ENCODE measurements around the gene SLC4A3.
A peak's percentile ranks its signal among the peaks of the same experiment; 100 is the strongest.

The SLC4A3 gene

GRCh38 chr2:219631904-219632759, 4.7 kb downstream of the SLC4A3 start:
- DNase-seq (ENCODE audit: insufficient read length, low spot score) (no peak), FAIRE-seq (no peak)

GRCh38 chr2:219632760-219633105, 5.3 kb downstream of the SLC4A3 start:
- DNase-seq (ENCODE audit: insufficient read length, low spot score) (no peak), FAIRE-seq (no peak)

- DNase-seq (ENCODE audit: insufficient read length, low spot score): no peak
- no peak for FAIRE-seq
Measured at GRCh38 chr2:219633276-219634065, 6.0 kb downstream of the SLC4A3 start.

- DNase-seq (ENCODE audit: insufficient read length, low spot score) (no peak), FAIRE-seq (no peak)
Measured at GRCh38 chr2:219634171-219634940, 6.9 kb downstream of the SLC4A3 start.

- FAIRE-seq (no peak), DNase-seq (ENCODE audit: insufficient read length, low spot score) (no peak)
Measured at GRCh38 chr2:219634951-219635751, 7.7 kb downstream of the SLC4A3 start.

GRCh38 chr2:219636144-219636915, 8.9 kb downstream of the SLC4A3 start:
- DNase-seq (ENCODE audit: insufficient read length, low spot score): no peak

GRCh38 chr2:219636941-219637841, 9.8 kb downstream of the SLC4A3 start:
- DNase-seq (ENCODE audit: insufficient read length, low spot score) (no peak), FAIRE-seq (peak; percentile 95)

More at GRCh38 chr2:219636144-219636915, 8.9 kb downstream of the SLC4A3 start:
- no peak for FAIRE-seq

GRCh38 chr2:219637842-219638185, 10.4 kb downstream of the SLC4A3 start:
- no peak for FAIRE-seq
- DNase-seq (ENCODE audit: insufficient read length, low spot score): no peak

GRCh38 chr2:219638217-219638947, 11.0 kb downstream of the SLC4A3 start:
- DNase-seq (ENCODE audit: insufficient read length, low spot score) (no peak), FAIRE-seq (no peak)

GRCh38 chr2:219638948-219639755, 11.7 kb downstream of the SLC4A3 start:
- DNase-seq (ENCODE audit: insufficient read length, low spot score) (no peak), FAIRE-seq (no peak)

- FAIRE-seq: no peak
Measured at GRCh38 chr2:219641390-219642068, 14.1 kb downstream of the SLC4A3 start.

GRCh38 chr2:219642069-219642454, 14.6 kb downstream of the SLC4A3 start:
- DNase-seq (ENCODE audit: insufficient read length, low spot score) (no peak), FAIRE-seq (no peak)

More at GRCh38 chr2:219641390-219642068, 14.1 kb downstream of the SLC4A3 start:
- no peak for DNase-seq (ENCODE audit: insufficient read length, low spot score)

GRCh38 chr2:219642465-219643083, 15.1 kb downstream of the SLC4A3 start:
- DNase-seq (ENCODE audit: insufficient read length, low spot score) (peak; percentile 91), FAIRE-seq (peak; percentile 92)

GRCh38 chr2:219643084-219643473, 15.6 kb downstream of the SLC4A3 start:
- FAIRE-seq (no peak), DNase-seq (ENCODE audit: insufficient read length, low spot score) (no peak)

- FAIRE-seq (no peak), DNase-seq (ENCODE audit: insufficient read length, low spot score) (no peak)
Measured at GRCh38 chr2:219643788-219644398, 16.5 kb downstream of the SLC4A3 start.
